Measurements from ENCODE around the gene OSBP2. TPM values are rescaled to one million over a fixed set of nuclear protein-coding genes. Genes with fewer than 3 reads are reported as not detected.
"Not testable (repeated sequence)": the region's sequence is repeated elsewhere in the genome, so short reads cannot be mapped to it uniquely, and the experiment has no call there.

The OSBP2 gene
- total RNA-seq, 1 donor from 2014 or later, result 15.8 TPM

DNA sequence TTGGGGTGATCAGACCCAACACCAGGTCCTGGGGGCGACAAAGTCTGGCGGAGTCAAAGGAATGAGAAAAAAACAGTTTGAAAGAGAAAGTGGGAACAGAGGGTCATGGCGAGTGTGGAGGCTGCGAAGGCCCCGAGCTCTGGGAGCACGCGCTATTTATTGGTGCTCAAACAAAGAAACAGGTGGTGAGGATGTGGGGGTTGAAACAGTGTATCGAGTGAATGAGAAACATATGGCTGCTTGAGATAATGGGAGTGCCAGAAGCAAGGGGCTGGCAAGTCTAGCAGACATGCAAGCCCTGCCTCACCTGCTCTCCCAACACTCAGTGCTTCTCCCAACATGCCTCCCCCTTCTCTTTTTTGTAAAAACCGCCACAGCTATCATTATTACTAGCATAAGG, 19.2 kb upstream of the OSBP2 start:
- H3K36me3 Mint-ChIP-seq, result no peaks in the 10 kb centered on the region
- H3K27me3 Mint-ChIP-seq (ENCODE audit: low read depth), result peaks cover 54% of the 10 kb centered on the region
- TF ChIP-seq, protein P1, sequence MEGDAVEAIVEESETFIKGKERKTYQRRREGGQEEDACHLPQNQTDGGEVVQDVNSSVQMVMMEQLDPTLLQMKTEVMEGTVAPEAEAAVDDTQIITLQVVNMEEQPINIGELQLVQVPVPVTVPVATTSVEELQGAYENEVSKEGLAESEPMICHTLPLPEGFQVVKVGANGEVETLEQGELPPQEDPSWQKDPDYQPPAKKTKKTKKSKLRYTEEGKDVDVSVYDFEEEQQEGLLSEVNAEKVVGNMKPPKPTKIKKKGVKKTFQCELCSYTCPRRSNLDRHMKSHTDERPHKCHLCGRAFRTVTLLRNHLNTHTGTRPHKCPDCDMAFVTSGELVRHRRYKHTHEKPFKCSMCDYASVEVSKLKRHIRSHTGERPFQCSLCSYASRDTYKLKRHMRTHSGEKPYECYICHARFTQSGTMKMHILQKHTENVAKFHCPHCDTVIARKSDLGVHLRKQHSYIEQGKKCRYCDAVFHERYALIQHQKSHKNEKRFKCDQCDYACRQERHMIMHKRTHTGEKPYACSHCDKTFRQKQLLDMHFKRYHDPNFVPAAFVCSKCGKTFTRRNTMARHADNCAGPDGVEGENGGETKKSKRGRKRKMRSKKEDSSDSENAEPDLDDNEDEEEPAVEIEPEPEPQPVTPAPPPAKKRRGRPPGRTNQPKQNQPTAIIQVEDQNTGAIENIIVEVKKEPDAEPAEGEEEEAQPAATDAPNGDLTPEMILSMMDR (IDR thresholded peaks at IDR 0.05; ENCODE audit: unreplicated experiment), result no peak
- H3K27ac Mint-ChIP-seq, result no peak overlapping the region
- no peaks in the 10 kb centered on the region for H3K9me3 Mint-ChIP-seq
- H3K4me1 Mint-ChIP-seq, result peaks cover 2% of the 10 kb centered on the region
- H3K4me3 Mint-ChIP-seq, result no peak overlapping the region
- DNase-seq (ENCODE audit: low spot score in 2 of 2, unreplicated experiment in 2 of 2), result no peak

DNA sequence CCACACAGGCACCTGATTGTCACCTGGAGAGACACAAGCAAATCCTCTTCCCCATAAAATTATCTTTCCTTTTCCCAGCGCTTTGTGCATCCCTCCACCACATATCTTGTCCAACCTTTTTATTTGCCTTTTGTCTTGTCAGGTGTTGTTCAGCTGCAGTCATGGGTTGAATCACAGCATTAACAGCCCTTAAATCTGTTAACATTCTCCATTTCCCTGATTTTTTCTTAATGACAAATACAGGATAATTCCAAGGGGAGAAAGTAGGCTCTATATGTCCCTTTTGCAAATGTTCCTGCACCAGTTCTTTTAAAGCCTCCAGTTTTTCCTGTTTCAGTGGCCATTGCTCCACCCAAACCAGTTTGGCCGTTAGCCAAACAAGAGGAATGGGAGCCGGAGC, 18.1 kb upstream of the OSBP2 start:
- peaks cover 42% of the 10 kb centered on the region for H3K27me3 Mint-ChIP-seq (ENCODE audit: low read depth)
- H3K4me1 Mint-ChIP-seq; H3K36me3 Mint-ChIP-seq; H3K9me3 Mint-ChIP-seq; DNase-seq (ENCODE audit: low spot score in 2 of 2, unreplicated experiment in 2 of 2); H3K4me3 Mint-ChIP-seq; H3K27ac Mint-ChIP-seq: not testable (repeated sequence)

DNA sequence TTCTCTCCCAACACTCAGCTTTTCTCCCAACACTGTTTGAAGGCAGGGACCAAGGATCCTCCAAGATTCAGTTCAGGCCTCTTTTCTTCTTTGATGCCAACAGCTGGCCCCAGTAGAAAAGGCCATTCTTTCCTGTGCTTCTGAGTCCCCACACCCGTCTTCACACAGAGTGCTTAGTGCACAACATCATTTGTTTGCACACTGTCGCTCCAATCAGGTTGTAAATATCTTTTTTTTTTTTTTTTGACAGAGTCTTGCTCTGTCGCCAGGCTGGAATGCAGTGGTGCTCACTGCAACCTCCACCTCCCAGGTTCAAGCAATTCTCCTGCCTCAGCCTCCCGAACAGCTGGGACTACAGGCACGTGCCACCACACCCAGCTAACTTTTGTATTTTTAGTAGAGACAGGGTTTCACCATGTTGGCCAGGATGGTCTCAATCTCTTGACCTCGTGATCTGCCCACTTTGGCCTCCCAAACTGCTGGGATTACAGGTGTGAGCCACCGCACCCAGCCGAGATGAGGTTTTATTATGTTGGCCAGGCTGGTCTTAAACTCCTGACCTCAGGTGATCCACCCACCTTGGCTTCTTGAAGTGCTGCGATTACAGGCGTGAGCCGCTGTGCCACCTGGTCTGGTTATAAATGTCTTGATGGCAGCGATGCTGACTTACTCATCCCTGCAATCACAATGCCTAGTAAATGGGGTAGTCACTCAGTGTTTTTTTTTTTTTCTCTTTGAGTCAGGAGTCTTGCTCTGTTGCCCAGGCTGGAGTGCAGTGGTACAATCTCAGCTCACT, 14.6 kb upstream of the OSBP2 start:
- not testable (repeated sequence) for H3K4me1 Mint-ChIP-seq; H3K36me3 Mint-ChIP-seq; DNase-seq (ENCODE audit: low spot score in 2 of 2, unreplicated experiment in 2 of 2); H3K9me3 Mint-ChIP-seq; H3K27ac Mint-ChIP-seq; H3K4me3 Mint-ChIP-seq
- peaks cover 38% of the 10 kb centered on the region for H3K27me3 Mint-ChIP-seq (ENCODE audit: low read depth)

DNA sequence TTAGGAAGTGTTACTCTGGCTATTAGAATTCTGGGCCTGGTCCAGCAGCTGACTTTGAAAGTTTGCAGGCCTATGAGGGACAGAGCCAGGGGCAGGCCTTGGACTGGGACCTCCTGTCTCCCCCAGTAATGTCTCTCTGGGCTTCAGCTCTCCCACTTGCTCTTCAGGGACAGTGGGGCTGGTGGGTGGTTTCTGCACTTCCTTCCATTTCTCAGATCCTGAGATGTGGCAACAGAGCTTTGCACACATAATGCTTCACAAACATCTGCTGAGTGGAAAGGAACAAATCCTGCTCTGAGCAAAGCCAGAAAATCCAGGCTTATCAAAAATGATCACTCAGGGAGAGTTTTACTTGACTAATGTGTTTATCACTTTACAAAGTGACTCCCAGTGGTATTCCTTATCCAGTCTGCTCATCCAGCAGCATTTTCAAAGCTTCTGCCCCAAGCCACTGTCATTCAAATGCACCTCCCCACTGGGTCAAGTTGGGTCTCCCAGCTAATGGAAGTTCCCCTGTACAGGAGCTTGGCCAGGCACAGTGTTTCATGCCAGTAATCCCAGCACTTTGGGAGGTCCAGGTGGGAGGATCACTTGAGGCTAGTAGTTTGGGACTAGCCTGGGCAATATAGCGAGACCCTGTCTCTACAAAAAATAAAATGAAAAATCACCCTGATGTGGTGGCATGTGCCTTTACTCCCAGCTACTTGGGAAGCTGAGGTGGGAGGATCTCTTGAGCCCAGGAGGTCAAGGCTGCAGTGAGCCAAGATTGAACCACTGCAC, 13.5 kb upstream of the OSBP2 start:
- H3K27me3 Mint-ChIP-seq (ENCODE audit: low read depth), result peaks cover 33% of the 10 kb centered on the region
- H3K36me3 Mint-ChIP-seq, result no peaks in the 10 kb centered on the region
- peaks cover 7% of the 10 kb centered on the region for H3K4me1 Mint-ChIP-seq
- H3K9me3 Mint-ChIP-seq, result no peaks in the 10 kb centered on the region
- no peak overlapping the region for H3K27ac Mint-ChIP-seq
- no peak for DNase-seq (ENCODE audit: low spot score in 2 of 2, unreplicated experiment in 2 of 2)
- TF ChIP-seq, protein P1 (IDR thresholded peaks at IDR 0.05; ENCODE audit: unreplicated experiment), result no peak
- H3K4me3 Mint-ChIP-seq, result no peak overlapping the region

DNA sequence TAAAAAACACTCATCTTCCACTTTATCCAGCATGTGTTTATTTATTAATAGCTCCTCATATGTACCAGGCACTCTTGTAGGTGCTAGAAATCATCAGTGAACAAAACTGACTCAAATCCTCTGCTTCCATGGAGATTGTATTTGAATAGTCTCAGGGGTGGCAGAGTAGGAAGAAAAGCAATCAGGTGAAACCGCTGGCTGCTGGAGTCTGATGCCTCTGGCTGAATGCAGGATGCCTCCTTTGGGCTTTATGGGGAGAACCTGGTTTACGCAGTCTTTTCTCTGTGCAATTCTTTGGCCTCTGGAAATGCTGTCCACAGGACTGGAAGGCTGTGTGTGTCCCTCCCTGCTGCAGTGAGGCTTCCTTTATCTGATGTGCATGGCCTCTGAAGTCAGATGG, 12.8 kb upstream of the OSBP2 start:
- H3K27me3 Mint-ChIP-seq (ENCODE audit: low read depth), result peaks cover 28% of the 10 kb centered on the region

DNA sequence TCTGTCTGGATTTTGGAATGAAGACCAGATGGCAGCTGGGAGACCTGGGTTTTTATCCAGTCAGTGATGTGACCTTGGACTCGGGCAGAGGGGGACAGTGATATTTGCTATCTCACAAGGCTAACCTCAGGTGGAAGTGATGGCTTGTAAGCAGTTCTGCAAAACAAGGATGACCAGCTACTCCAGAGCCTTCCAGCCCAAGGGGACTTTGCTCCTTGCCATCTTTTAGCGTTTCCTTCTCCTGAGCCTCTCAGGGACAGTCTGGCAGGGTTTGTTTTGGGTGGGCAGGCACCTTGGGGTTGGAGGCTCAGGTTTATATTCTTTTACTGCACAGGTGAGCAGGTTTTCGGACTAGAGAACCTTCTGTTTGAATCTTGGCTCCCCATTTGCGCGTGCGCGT, 9.5 kb upstream of the OSBP2 start:
- Mint-ChIP-seq H3K4me1 (peaks cover 5% of the 10 kb centered on the region), H3K27me3 (ENCODE audit: low read depth) (peaks cover 5% of the 10 kb centered on the region), H3K36me3 (no peaks in the 10 kb centered on the region), H3K4me3 (no peak overlapping the region), H3K9me3 (no peaks in the 10 kb centered on the region), H3K27ac (no peak overlapping the region)
- TF ChIP-seq, protein P1 (IDR thresholded peaks at IDR 0.05; ENCODE audit: unreplicated experiment), result no peak
- no peak for DNase-seq (ENCODE audit: low spot score in 2 of 2, unreplicated experiment in 2 of 2)

More for the DNA sequence above, 12.8 kb upstream of the OSBP2 start:
- Mint-ChIP-seq H3K27ac (no peak overlapping the region), H3K9me3 (no peaks in the 10 kb centered on the region), H3K4me3 (no peak overlapping the region), H3K36me3 (no peaks in the 10 kb centered on the region), H3K4me1 (peaks cover 5% of the 10 kb centered on the region)
- DNase-seq (ENCODE audit: low spot score in 2 of 2, unreplicated experiment in 2 of 2), result no peak
- TF ChIP-seq, protein P1 (IDR thresholded peaks at IDR 0.05; ENCODE audit: unreplicated experiment), result no peak
